Cardiac septum (tissue), 1 donor: ENCODE results near the gene MYH6. TPM values are rescaled to one million over a fixed set of nuclear protein-coding genes. Genes with fewer than 3 reads are reported as not detected.

Experiments
- DNase-seq: peaks from one replicate; pipeline ENCODE4 v3.0.0-alpha.2; 2020; ENCODE audit warnings: low spot score
- intact Hi-C: fragments of 100-400 bp; cut with DNase I; formaldehyde crosslinking; loops from one replicate; pipeline ENCODE4 v1.14.0; 2022
- total RNA-seq: library from RNA; stranded (reverse); fragmentation: NEBNext Ultra II Directional; extraction: Animal tissue kit (Norgen Biotek cat#: 25700); gene quantifications from one replicate; pipeline ENCODE4 v1.2.1, GENCODE V29; 2021
- donor health status: DM: no; HTN: no; CAD: no.

The MYH6 gene
- total RNA-seq, 1 donor from 2014 or later, result 170 TPM

DNA sequence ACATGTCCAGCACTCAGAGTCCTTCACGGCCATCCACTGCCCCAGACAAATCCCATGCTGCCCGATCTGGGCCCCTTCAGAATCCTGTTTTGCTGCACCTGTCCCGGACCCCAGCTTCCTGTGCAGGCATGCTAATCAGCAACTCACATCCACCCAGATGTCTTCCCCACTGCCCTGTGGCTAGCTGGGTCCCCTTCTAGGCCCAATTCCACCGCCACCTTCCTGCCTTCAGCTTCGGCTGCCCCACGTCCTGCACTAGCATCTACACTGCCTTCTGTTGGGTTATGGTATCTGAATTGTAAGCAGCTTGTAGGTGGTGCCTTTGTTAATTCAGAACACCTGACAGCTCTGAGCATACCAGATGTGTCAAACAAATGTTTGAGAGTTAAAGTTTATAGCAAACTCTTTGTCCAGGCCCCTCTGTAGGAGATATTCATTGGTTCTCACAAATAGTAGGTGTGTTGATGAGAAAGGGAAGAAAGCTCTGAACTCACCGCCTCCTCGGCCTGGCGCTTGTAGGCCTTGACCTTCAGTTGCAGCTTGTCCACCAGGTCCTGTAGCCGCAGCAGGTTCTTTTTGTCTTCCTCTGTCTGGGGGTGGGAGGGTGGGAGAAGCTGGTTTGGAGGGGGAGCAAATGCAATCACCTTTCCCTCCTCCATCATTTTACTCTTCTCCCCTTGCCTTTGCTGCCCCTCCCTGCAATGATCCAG lies 25.2 kb downstream of the MYH6 start:
- no peak for DNase-seq
- intact Hi-C loops, result no loop called here

GRCh38 chr14:23382276-23382675 lies 25.8 kb downstream of the MYH6 start:
- intact Hi-C loops, result no loop called here
- DNase-seq, result no peak

GRCh38 chr14:23381871-23382270 lies 26.2 kb downstream of the MYH6 start:
- DNase-seq, result no peak
- intact Hi-C loops, result loop anchor here (2.0 kb wide), 1 partner anchor 53 kb away; no protein-coding TSS in a partner anchor

GRCh38 chr14:23380976-23381375 lies 27.1 kb downstream of the MYH6 start:
- DNase-seq, result no peak
- intact Hi-C loops, result loop anchor here (2.0 kb wide), 1 partner anchor 52 kb away; no protein-coding TSS in a partner anchor

DNA sequence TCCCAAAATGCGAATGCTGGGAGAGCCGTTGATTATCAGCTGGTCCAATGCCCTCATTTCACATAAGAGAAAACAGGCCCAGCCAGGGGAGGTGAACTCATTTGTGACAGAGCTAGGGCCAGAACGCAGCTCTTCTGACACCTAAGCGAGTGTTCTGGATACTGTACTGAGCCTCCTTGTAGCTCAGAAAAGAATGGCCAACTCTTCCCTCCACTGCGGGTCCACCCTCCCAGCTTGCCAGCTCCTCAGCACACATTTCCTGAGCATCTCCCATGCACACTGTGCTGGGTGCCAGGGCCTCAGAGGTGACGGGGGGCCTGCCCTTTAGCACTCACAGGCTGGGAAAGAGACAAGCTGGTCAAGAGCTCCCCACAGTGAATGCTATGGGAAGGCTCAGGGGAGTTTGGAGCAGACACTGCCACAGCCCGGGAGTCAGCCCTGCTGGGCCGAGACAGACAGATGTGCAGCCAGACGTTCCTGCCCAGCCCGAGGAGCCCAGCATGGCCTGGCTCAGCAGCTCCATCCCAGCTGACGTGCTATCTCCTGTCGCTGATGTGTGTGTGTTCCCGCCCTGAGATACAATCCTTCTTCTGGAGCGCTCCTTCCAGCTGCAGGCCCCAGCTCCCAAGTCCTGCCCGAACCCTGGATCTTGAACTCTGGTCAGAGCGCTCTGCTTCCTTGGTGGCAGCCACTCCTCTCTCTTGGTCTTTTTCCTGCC lies 27.7 kb downstream of the MYH6 start:
- DNase-seq, result no peak
- intact Hi-C loops, result loop anchor here (2.0 kb wide), 1 partner anchor 52 kb away; no protein-coding TSS in a partner anchor

- intact Hi-C loops, result loop anchor here (2.0 to 5.0 kb wide), 2 partner anchors 51 to 68 kb away; no protein-coding TSS in a partner anchor
- DNase-seq, result no peak
Measured at GRCh38 chr14:23379366-23380196, 28.5 kb downstream of the MYH6 start.

DNA sequence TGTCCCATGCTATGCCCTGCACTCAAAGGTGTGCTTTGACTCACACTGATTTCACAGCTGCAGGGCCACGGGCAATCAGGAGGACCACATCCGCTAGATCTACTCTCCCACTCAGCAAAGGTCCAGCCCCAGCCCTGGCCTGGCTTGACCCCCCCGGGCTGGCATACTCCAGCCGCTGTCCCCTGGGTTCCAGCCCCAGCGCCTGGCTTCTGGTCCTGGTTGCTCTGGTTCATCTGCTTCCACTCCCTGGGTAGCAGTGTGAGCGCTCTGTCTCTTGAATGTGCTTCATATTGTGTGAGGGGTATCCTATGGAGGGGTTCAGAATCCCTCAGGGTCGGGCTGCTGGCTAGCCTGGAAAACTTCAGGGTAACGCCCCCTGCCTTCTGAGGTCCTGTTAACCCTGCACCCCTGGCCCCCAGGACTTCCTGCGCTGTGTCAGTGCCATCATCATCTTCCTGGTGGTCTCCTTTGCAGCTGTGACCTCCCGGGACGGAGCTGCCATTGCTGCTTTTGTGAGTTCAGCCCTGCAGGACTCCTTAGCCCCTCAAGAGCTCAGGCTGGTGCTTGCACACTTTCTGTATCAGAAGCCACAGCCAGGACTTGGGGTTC lies 29.4 kb downstream of the MYH6 start:
- intact Hi-C loops, result loop anchor here (5.0 kb wide), 1 partner anchor 69 kb away; no protein-coding TSS in a partner anchor
- no peak for DNase-seq

- intact Hi-C loops, result loop anchor here (5.0 kb wide), 1 partner anchor 69 kb away; no protein-coding TSS in a partner anchor
- DNase-seq, result no peak
Measured at GRCh38 chr14:23377573-23378563, 30.2 kb downstream of the MYH6 start.

- intact Hi-C loops, result loop anchor here (5.0 kb wide), 1 partner anchor 70 kb away; no protein-coding TSS in a partner anchor
- DNase-seq, result no peak
Measured at GRCh38 chr14:23377198-23377550, 30.9 kb downstream of the MYH6 start.

- intact Hi-C loops, result loop anchor here (5.0 kb wide), 1 partner anchor 71 kb away; no protein-coding TSS in a partner anchor
- DNase-seq, result no peak
Measured at GRCh38 chr14:23376482-23377197, 31.4 kb downstream of the MYH6 start, which contains the start of gene CMTM5. CMTM5 (plus strand) TSS chr14:23377046; CDS start chr14:23377252, 206 bp downstream.

DNA sequence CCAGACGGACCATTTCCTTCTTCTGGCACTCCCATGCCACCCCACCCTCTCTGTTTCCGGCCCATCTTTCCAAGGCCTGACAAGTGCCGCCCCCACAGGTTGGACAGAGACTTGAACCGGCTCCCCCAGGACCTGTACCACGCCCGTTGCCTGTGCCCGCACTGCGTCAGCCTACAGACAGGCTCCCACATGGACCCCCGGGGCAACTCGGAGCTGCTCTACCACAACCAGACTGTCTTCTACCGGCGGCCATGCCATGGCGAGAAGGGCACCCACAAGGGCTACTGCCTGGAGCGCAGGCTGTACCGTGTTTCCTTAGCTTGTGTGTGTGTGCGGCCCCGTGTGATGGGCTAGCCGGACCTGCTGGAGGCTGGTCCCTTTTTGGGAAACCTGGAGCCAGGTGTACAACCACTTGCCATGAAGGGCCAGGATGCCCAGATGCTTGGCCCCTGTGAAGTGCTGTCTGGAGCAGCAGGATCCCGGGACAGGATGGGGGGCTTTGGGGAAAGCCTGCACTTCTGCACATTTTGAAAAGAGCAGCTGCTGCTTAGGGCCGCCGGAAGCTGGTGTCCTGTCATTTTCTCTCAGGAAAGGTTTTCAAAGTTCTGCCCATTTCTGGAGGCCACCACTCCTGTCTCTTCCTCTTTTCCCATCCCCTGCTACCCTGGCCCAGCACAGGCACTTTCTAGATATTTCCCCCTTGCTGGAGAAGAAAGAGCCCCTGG lies 32.4 kb downstream of the MYH6 start:
- intact Hi-C loops, result loop anchor here (5.0 kb wide), 1 partner anchor 72 kb away; no protein-coding TSS in a partner anchor
- no peak for DNase-seq

DNA sequence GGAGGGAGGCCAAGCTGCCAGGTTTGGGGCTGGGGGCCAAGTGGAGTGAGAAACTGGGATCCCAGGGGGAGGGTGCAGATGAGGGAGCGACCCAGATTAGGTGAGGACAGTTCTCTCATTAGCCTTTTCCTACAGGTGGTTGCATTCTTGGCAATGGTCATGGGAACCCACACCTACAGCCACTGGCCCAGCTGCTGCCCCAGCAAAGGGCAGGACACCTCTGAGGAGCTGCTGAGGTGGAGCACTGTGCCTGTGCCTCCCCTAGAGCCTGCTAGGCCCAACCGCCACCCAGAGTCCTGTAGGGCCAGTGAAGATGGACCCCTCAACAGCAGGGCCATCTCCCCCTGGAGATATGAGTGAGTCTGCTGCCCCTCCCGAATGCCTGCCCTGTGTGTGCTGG lies 35.0 kb downstream of the MYH6 start:
- DNase-seq, result no peak
- intact Hi-C loops, result no loop called here

GRCh38 chr14:23372509-23372908 lies 35.6 kb downstream of the MYH6 start, which contains the start of gene IL25:
IL25 (plus strand) TSS chr14:23372809.
- intact Hi-C loops, result no loop called here
- no peak for DNase-seq

GRCh38 chr14:23371865-23372264 lies 36.2 kb downstream of the MYH6 start:
- no peak for DNase-seq
- intact Hi-C loops, result no loop called here

- intact Hi-C loops, result no loop called here
- DNase-seq, result no peak
Measured at GRCh38 chr14:23370221-23370620, 37.9 kb downstream of the MYH6 start.

DNA sequence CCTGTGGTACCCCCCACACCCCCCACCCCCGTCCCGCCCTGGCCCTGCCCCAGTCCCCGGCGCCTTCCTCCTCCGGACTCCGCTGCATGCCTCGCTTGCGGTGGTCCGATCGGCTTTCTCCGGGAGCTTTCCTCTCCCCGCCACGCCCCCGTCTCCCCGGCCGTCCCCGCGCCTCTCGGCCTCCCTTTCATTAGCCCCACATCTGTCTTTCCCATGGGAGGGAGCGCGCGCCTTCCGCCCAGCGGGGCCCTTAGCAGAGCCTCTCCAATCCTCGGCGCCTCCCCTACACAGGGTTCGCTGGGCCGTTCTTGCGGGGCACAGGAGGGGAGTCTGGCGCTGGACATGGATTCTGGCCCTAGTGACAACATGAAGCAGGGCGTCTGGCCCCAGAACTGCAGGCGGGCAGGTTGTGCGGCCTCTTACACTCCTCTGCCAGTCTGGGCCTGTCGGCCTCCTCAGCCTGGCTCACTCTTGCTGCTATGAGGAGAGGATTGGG lies 41.6 kb downstream of the MYH6 start:
- intact Hi-C loops, result loop anchor here (10.0 kb wide), 1 partner anchor 102 kb away; no protein-coding TSS in a partner anchor

More for the DNA sequence above, 41.6 kb downstream of the MYH6 start:
- DNase-seq, result no peak
